Glomerular visceral epithelial cell (primary cell): ENCODE data around the gene EDC3.

Source experiments
- DNase-seq: peaks from one replicate; pipeline ENCODE4 v3.0.0-alpha.2; 2016; ENCODE audit errors: extremely low spot score

Gene EDC3

GRCh38 chr15:74584204-74584603 is 111.6 kb downstream of the EDC3 start:
- no peak for DNase-seq
